ENCODE results near the gene CCDC184. TPM values are rescaled to one million over a fixed set of nuclear protein-coding genes. Genes with fewer than 3 reads are reported as not detected.

The CCDC184 gene
- polyA plus RNA-seq, 1 of the 3 experiments (the other 2 are of a cell fraction): 5.8 TPM

- TF ChIP-seq TEAD4 (IDR thresholded peaks at IDR 0.05; ENCODE audit: borderline replicate concordance, insufficient read depth): no peak
- TF ChIP-seq NFIC (IDR thresholded peaks at IDR 0.05; ENCODE audit: borderline replicate concordance): no peak
- TF ChIP-seq POLR2AphosphoS5 (IDR thresholded peaks at IDR 0.05; ENCODE audit: low read depth, low read length): no peak
- no peak for TF ChIP-seq PBX3 (IDR thresholded peaks at IDR 0.05)
These were observed 4.0 kb upstream of the CCDC184 start (continued) for GRCh38 chr12:48179466-48179865.

GRCh38 chr12:48180424-48180823, 3.0 kb upstream of the CCDC184 start:
- H3K27me3 ChIP-seq (ENCODE audit: insufficient read depth): 0 out of 2 replicates have a peak, but pooled peaks cover 7% of the 10 kb centered on the region
- no peak overlapping the region for H3K4me2 ChIP-seq
- no peaks in the 10 kb centered on the region for H3K36me3 ChIP-seq (replicated peaks in 1 of 2; ENCODE audit: control insufficient read depth in 1 of 2, insufficient read depth in 2 of 2, low read length in 1 of 2)
- WGBS (ENCODE audit: low lambda C conversion rate): 31% methylated on average over 1 of the region's 1 CpG
- H3K9me2 ChIP-seq: no peaks in the 10 kb centered on the region
- no peak overlapping the region for H2AFZ ChIP-seq (ENCODE audit: low read depth)
- DNase-seq: no peak
- no peak overlapping the region for H3K4me3 ChIP-seq (ENCODE audit: low read depth in 2 of 2, low read length in 1 of 2)
- ChIA-PET POLR2A (no interaction called here), CTCF (interaction anchor here (0.9 to 2.5 kb wide), 4 partner anchors 15 to 440 kb away, joined by 3 to 9 read pairs (median 3); no protein-coding TSS in a partner anchor)
- H3F3A ChIP-seq (replicated peaks; ENCODE audit: insufficient read depth): no peaks in the 10 kb centered on the region
- TF ChIP-seq ZBTB33 (IDR thresholded peaks at IDR 0.05; ENCODE audit: borderline replicate concordance, low read depth) (no peak), TCF12 (IDR thresholded peaks at IDR 0.05) (no peak), RXRA (IDR thresholded peaks at IDR 0.05; ENCODE audit: borderline replicate concordance, low read depth) (no peak), IRF3 (IDR thresholded peaks at IDR 0.05; ENCODE audit: low read depth, low read length) (no peak), REST (IDR thresholded peaks at IDR 0.05; ENCODE audit: low read depth, low read length) (no peak), FOXM1 (IDR thresholded peaks at IDR 0.05; ENCODE audit: low read depth) (no peak), EZH2phosphoT487 (IDR thresholded peaks at IDR 0.05; ENCODE audit: borderline replicate concordance, low read depth) (no peak), EP300 (IDR thresholded peaks at IDR 0.05; ENCODE audit: borderline replicate concordance in 1 of 2, low read depth in 1 of 2, low read length in 1 of 2) (no peak), POLR2AphosphoS5 (IDR thresholded peaks at IDR 0.05; ENCODE audit: low read depth, low read length) (no peak), FOXJ3 (CRISPR knock-in tag; IDR thresholded peaks at IDR 0.05) (no peak), TEAD4 (IDR thresholded peaks at IDR 0.05; ENCODE audit: borderline replicate concordance, insufficient read depth) (no peak)
- H4K20me1 ChIP-seq (ENCODE audit: insufficient read depth): no peaks in the 10 kb centered on the region
- peaks cover 1 to 18% of the 10 kb centered on the region in 2 experiments; a peak in 3 of 4 replicates for H3K4me1 ChIP-seq (ENCODE audit: control insufficient read depth in 1 of 2, insufficient read depth in 2 of 2, low read depth in 1 of 2, low read length in 1 of 2)
- H3K9ac ChIP-seq: no peak overlapping the region
- H3K27ac ChIP-seq (ENCODE audit: low read depth in 2 of 2, low read length in 1 of 2): no peak overlapping the region
- no peaks in the 10 kb centered on the region for H3K9me3 ChIP-seq
- no peaks in the 10 kb centered on the region for H3K79me2 ChIP-seq (ENCODE audit: insufficient read depth)

Measured in SK-N-SH (cell line).